DND-41 (cell line): ENCODE results near the gene SLC25A19.

Source experiments
- ATAC-seq: fragments of 200-7000 bp; cut with Tn5 transposase; 3 replicates; pipeline ENCODE4 v1.9.1; 2021; ENCODE audit warnings: low read depth; ENCODE audit not compliant: insufficient read depth
- DNase-seq: peaks from one replicate; pipeline ENCODE4 v3.0.0-alpha.2; 2020
- H2AFZ ChIP-seq: 2 replicates; pipeline ENCODE4 v1.6.0; 2012; ENCODE audit warnings: low read depth, low read length
- H3K27ac ChIP-seq: 2 replicates; pipeline ENCODE4 v1.5.1; 2012; ENCODE audit warnings: low read length, inconsistent platforms
- H3K27me3 ChIP-seq: fragments of 200-600 bp; sonication (generic); 2 replicates; pipeline ENCODE4 v1.6.0; 2012; ENCODE audit warnings: low read length, mild to moderate bottlenecking, inconsistent platforms; ENCODE audit not compliant: insufficient read depth, poor library complexity
- H3K36me3 ChIP-seq: 2 replicates; pipeline ENCODE4 v1.5.1; 2012; ENCODE audit warnings: low read length, inconsistent platforms; ENCODE audit not compliant: insufficient read depth
- H3K4me1 ChIP-seq: 2 replicates; pipeline ENCODE4 v1.5.1; 2012; ENCODE audit warnings: mild to moderate bottlenecking, low read length; ENCODE audit not compliant: insufficient read depth
- H3K4me2 ChIP-seq: 2 replicates; pipeline ENCODE4 v1.6.0; 2012; ENCODE audit warnings: mild to moderate bottlenecking, moderate library complexity, low read length, inconsistent platforms; ENCODE audit not compliant: insufficient read depth
- H3K4me3 ChIP-seq, 2 experiments: fragments of 200-600 bp in 1 of 2; shearing (Covaris generic) in 1 of 2; 2 replicates each; pipeline ENCODE4 v1.5.1; 2012 to 2016; ENCODE audit warnings: inconsistent platforms in 2 of 2, low read length in 2 of 2, mild to moderate bottlenecking in 2 of 2, low read depth in 1 of 2, moderate library complexity in 1 of 2
- H3K79me2 ChIP-seq: 2 replicates; pipeline ENCODE4 v1.6.0; 2012; ENCODE audit warnings: low read length, inconsistent platforms; ENCODE audit not compliant: insufficient read depth
- H3K9ac ChIP-seq: 2 replicates; pipeline ENCODE4 v1.6.0; 2012; ENCODE audit warnings: low read depth, mild to moderate bottlenecking, inconsistent platforms, low read length, moderate library complexity
- H3K9me3 ChIP-seq: 2 replicates; pipeline ENCODE4 v1.5.1; 2012; ENCODE audit warnings: low read length, moderate library complexity, mild to moderate bottlenecking, inconsistent platforms; ENCODE audit not compliant: insufficient read depth, severe bottlenecking
- H4K20me1 ChIP-seq: 2 replicates; pipeline ENCODE4 v1.6.0; 2012; ENCODE audit warnings: low read length; ENCODE audit not compliant: insufficient read depth
- EZH2 ChIP-seq: IDR thresholded peaks from 3 replicates; pipeline ENCODE4 v1.6.1; 2012; ENCODE audit warnings: borderline replicate concordance, low read depth, mild to moderate bottlenecking, moderate library complexity, low read length, inconsistent platforms; ENCODE audit not compliant: severe bottlenecking
- TF ChIP-seq, protein P1 (sequence below): IDR thresholded peaks from 2 replicates; pipeline ENCODE4 v1.5.1; 2012; ENCODE audit warnings: borderline replicate concordance, low read length, moderate library complexity, mild to moderate bottlenecking; ENCODE audit not compliant: poor library complexity, severe bottlenecking; ENCODE audit errors: extremely low read depth

SLC25A19 gene

DNA sequence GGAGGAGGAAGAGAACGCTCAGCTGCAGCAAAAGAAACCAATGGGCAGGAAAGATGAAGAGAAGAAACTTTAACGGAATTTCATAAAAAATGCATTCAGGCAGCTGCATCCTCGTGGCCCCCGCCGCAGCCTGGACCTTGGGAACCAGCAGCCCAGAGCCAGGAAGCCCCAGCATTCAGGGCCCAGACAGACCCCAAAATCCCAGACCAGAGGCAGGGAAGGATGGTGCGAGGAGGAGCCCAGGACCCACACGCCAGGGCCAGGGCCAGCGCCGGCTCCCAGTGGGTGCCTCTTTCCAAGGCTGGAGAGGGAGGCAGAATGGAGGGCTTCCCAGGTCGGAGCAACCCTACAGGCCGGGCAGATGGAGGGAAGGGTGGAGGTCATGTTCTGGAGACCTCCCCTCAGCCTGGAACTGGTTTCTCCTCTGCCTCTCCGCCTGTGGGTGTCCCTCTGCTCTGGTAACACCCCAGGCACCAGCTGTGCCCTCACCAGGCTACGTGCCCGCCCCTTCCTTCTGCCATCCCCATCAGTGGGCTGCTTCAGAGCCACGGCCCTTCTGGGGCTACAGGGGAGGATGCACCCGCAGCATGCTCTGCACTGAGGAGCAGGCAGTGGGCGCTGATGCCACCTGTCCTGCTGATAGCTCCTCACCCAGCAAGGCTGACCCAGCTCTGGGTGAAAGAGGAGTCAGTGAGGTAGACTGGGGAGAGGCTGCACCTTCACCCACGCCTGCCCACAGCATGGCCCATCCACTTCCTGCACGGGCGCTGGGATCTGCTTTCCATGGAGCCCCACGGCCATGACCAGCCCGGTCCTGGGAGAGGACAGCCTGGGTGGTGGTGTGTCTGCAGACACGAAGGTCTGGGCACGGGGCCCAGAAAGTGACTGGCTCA lies 17.0 kb downstream of the SLC25A19 start:
- ATAC-seq (peak; percentile 28), DNase-seq (peak; percentile 54)
- Histone ChIP-seq H3K79me2 (peaks cover 39% of the 10 kb centered on the region), H3K36me3 (peaks cover 42% of the 10 kb centered on the region), H4K20me1 (peaks cover 8% of the 10 kb centered on the region), H3K27me3 (no peaks in the 10 kb centered on the region), H3K4me2 (peak overlapping the region; percentile 86), H3K9ac (peak overlapping the region; percentile 91), H2AFZ (peak overlapping the region; percentile 96), H3K4me1 (peaks cover 41% of the 10 kb centered on the region), H3K9me3 (no peaks in the 10 kb centered on the region), H3K4me3 (peak overlapping the region; percentile 76 to 98; a peak in 3 of 4 replicates), H3K27ac (peak overlapping the region; percentile 89)
- no peak for TF ChIP-seq EZH2
- TF ChIP-seq, protein P1, sequence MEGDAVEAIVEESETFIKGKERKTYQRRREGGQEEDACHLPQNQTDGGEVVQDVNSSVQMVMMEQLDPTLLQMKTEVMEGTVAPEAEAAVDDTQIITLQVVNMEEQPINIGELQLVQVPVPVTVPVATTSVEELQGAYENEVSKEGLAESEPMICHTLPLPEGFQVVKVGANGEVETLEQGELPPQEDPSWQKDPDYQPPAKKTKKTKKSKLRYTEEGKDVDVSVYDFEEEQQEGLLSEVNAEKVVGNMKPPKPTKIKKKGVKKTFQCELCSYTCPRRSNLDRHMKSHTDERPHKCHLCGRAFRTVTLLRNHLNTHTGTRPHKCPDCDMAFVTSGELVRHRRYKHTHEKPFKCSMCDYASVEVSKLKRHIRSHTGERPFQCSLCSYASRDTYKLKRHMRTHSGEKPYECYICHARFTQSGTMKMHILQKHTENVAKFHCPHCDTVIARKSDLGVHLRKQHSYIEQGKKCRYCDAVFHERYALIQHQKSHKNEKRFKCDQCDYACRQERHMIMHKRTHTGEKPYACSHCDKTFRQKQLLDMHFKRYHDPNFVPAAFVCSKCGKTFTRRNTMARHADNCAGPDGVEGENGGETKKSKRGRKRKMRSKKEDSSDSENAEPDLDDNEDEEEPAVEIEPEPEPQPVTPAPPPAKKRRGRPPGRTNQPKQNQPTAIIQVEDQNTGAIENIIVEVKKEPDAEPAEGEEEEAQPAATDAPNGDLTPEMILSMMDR: peak; percentile 33

- Histone ChIP-seq H3K36me3 (peaks cover 47% of the 10 kb centered on the region), H3K4me1 (peaks cover 41% of the 10 kb centered on the region), H3K4me2 (peak overlapping the region; percentile 86), H2AFZ (peak overlapping the region; percentile 96), H3K4me3 (peak overlapping the region; percentile 76 to 98), H3K9me3 (no peaks in the 10 kb centered on the region), H3K79me2 (peaks cover 39% of the 10 kb centered on the region), H4K20me1 (peaks cover 8% of the 10 kb centered on the region), H3K9ac (peak overlapping the region; percentile 91), H3K27me3 (no peaks in the 10 kb centered on the region), H3K27ac (peak overlapping the region; percentile 89)
- TF ChIP-seq EZH2: no peak
- TF ChIP-seq, protein P1: peak; percentile 84
- peak; percentile 77 for ATAC-seq
- DNase-seq: peak; percentile 85
These were observed 17.8 kb downstream of the SLC25A19 start for GRCh38 chr17:75271233-75271954.

- peak within 1 kb of the TSS; percentile 96 for H3K4me2 ChIP-seq
These were observed 18.3 kb downstream of the SLC25A19 start, which contains the start of gene MIF4GD for GRCh38 chr17:75270966-75271232. Gene MIF4GD, minus strand, starts transcription at chr17:75271231. Its CDS starts 1,036 bp downstream, at chr17:75270195.

More at GRCh38 chr17:75270966-75271232, 18.3 kb downstream of the SLC25A19 start, which contains the start of gene MIF4GD:
- peak within 1 kb of the TSS; percentile 91 for H3K9ac ChIP-seq
- peaks cover 39% of the 10 kb centered on the region for H3K79me2 ChIP-seq
- H3K9me3 ChIP-seq: no peaks in the 10 kb centered on the region
- peak within 1 kb of the TSS; percentile 96 for H2AFZ ChIP-seq
- H3K4me1 ChIP-seq: peaks cover 41% of the 10 kb centered on the region
- peak within 1 kb of the TSS; percentile 89 for H3K27ac ChIP-seq
- peaks cover 52% of the 10 kb centered on the region for H3K36me3 ChIP-seq
- DNase-seq: no peak
- peak within 1 kb of the TSS; percentile 76 to 98 for H3K4me3 ChIP-seq
- TF ChIP-seq EZH2: no peak
- TF ChIP-seq, protein P1: no peak
- peaks cover 8% of the 10 kb centered on the region for H4K20me1 ChIP-seq
- no peak for ATAC-seq
- H3K27me3 ChIP-seq: no peaks in the 10 kb centered on the region
